AG10803 (cell line): Measurements from ENCODE around the gene PGF.

ENCODE experiments used
- DNase-seq: peaks from one replicate; pipeline ENCODE4 v3.0.0; 2010; ENCODE audit warnings: low read depth
- H3K4me3 ChIP-seq: 2 replicates; pipeline ENCODE4 v1.5.1; 2011; ENCODE audit warnings: mild to moderate bottlenecking, low read length, control low read depth
- CTCF ChIP-seq: conservative IDR thresholded peaks from 2 replicates; pipeline ENCODE4 v1.5.1; 2011; ENCODE audit warnings: mild to moderate bottlenecking, low read length, control low read depth, inconsistent platforms

Gene PGF

GRCh38 chr14:74952180-74952665 is 3.2 kb downstream of the PGF start:
- H3K4me3 ChIP-seq = no peak overlapping the region
- DNase-seq = no peak
- no peak for TF ChIP-seq CTCF

- no peak for DNase-seq
These were observed 3.8 kb downstream of the PGF start for GRCh38 chr14:74951443-74952179.

GRCh38 chr14:74950795-74951442 is 4.5 kb downstream of the PGF start:
- DNase-seq = no peak
- no peak overlapping the region for H3K4me3 ChIP-seq
- TF ChIP-seq CTCF = no peak

More at GRCh38 chr14:74951443-74952179, 3.8 kb downstream of the PGF start:
- TF ChIP-seq CTCF = no peak
- no peak overlapping the region for H3K4me3 ChIP-seq

- no peak overlapping the region for H3K4me3 ChIP-seq
- DNase-seq = no peak
- TF ChIP-seq CTCF = no peak
These were observed 5.4 kb downstream of the PGF start for GRCh38 chr14:74949859-74950573.

- no peak for TF ChIP-seq CTCF
- H3K4me3 ChIP-seq = no peak overlapping the region
- no peak for DNase-seq
These were observed 6.2 kb downstream of the PGF start for GRCh38 chr14:74949191-74949601.

- H3K4me3 ChIP-seq = no peak overlapping the region
- DNase-seq = no peak
- no peak for TF ChIP-seq CTCF
These were observed 6.9 kb downstream of the PGF start for GRCh38 chr14:74948228-74949175.
